HG03097 (cell line): ENCODE measurements around the gene RILPL1.
"Not testable (repeated sequence)": the region's sequence is repeated elsewhere in the genome, so short reads cannot be mapped to it uniquely, and the experiment has no call there.

Source experiments
- ATAC-seq: cut with Tn5 transposase; IDR thresholded peaks from one replicate; pipeline ENCODE4 v1.9.1; 2021; ENCODE audit not compliant: unreplicated experiment, low FRiP score

Gene RILPL1

GRCh38 chr12:123497065-123497464 is 36.5 kb downstream of the RILPL1 start:
- ATAC-seq = no peak

GRCh38 chr12:123494124-123494851 is 39.2 kb downstream of the RILPL1 start:
- ATAC-seq = no peak

GRCh38 chr12:123492339-123493039 is 41.0 kb downstream of the RILPL1 start:
- ATAC-seq = not testable (repeated sequence)

- ATAC-seq = no peak
Observed at GRCh38 chr12:123491481-123491880, 42.0 kb downstream of the RILPL1 start.

- ATAC-seq = no peak
Observed at GRCh38 chr12:123491056-123491455, 42.5 kb downstream of the RILPL1 start.

GRCh38 chr12:123490089-123490488 is 43.4 kb downstream of the RILPL1 start:
- no peak for ATAC-seq

- ATAC-seq = no peak
Observed at GRCh38 chr12:123489580-123489979, 43.9 kb downstream of the RILPL1 start.

- ATAC-seq = no peak
Observed at GRCh38 chr12:123488539-123489230, 44.8 kb downstream of the RILPL1 start.

- ATAC-seq = no peak
Observed at GRCh38 chr12:123487428-123487827, 46.1 kb downstream of the RILPL1 start.

- ATAC-seq = no peak
Observed at GRCh38 chr12:123485756-123486155, 47.8 kb downstream of the RILPL1 start.

GRCh38 chr12:123483602-123484248 is 49.8 kb downstream of the RILPL1 start:
- ATAC-seq = no peak

GRCh38 chr12:123482876-123483275 is 50.6 kb downstream of the RILPL1 start:
- ATAC-seq = no peak

- not testable (repeated sequence) for ATAC-seq
Observed at GRCh38 chr12:123481251-123481650, 52.3 kb downstream of the RILPL1 start.

- no peak for ATAC-seq
Observed at GRCh38 chr12:123479442-123480180, 53.9 kb downstream of the RILPL1 start.

GRCh38 chr12:123478762-123479161 is 54.8 kb downstream of the RILPL1 start:
- ATAC-seq = no peak

- no peak for ATAC-seq
Observed at GRCh38 chr12:123478069-123478468, 55.5 kb downstream of the RILPL1 start.

- no peak for ATAC-seq
Observed at GRCh38 chr12:123475246-123475703, 58.2 kb downstream of the RILPL1 start.

GRCh38 chr12:123474485-123475245 is 58.9 kb downstream of the RILPL1 start:
- no peak for ATAC-seq

- ATAC-seq = no peak
Observed at GRCh38 chr12:123472438-123472849, 61.1 kb downstream of the RILPL1 start.
